GM12892 (cell line): Measurements from ENCODE around the gene ACKR1.

Experiments
- POLR2A ChIP-seq: IDR thresholded peaks from 2 replicates; pipeline ENCODE4 v1.6.1; 2011; ENCODE audit warnings: low read depth, low read length, control low read depth
- POLR2AphosphoS5 ChIP-seq: IDR thresholded peaks from 2 replicates; pipeline ENCODE4 v1.6.1; 2011; ENCODE audit warnings: low read depth, low read length, control low read depth
- TAF1 ChIP-seq: IDR thresholded peaks from 2 replicates; pipeline ENCODE4 v1.6.1; 2011; ENCODE audit warnings: low read depth, mild to moderate bottlenecking, control low read depth, low read length, borderline replicate concordance

GRCh38 chr1:159173320-159173719 lies 31.4 kb upstream of the ACKR1 start:
- TF ChIP-seq POLR2AphosphoS5 (no peak), POLR2A (no peak), TAF1 (no peak)
